ENCODE data around the gene EPB41L4B.

DNA sequence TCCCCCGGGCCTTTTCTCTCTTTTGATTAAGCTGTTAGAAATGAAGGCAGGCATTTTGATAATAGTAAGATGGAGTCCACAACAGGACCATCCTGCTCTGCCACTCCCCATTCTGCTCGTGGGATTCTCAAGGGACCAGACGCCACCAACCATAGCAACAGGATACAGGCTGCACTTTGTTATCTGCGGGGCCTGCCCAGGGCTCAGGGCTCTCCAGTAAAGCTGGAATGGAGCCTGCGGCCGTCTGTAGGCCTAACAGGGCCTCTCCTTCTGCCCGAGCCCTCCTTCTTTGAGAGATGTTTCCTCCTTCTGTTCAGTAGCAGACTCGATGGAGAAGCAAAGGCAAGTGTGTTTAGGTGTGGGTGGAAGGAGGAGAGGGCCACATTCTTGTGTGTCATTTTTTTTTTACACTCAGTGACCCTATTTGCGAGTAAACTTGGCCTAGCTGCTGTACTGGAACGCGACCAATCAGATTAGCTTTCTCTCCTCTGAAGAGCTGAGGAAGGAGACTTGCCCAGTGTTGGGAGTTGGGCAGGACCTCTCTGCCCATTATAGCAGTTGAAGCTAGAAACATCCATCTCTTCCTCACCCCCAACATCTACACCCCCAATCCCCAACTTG, 8.9 kb upstream of the EPB41L4B start:
- TF ChIP-seq POLR2A (IDR thresholded peaks at IDR 0.05; ENCODE audit: borderline replicate concordance, extremely low read depth, insufficient read depth, insufficient read length): no peak
- TF ChIP-seq, protein P1, sequence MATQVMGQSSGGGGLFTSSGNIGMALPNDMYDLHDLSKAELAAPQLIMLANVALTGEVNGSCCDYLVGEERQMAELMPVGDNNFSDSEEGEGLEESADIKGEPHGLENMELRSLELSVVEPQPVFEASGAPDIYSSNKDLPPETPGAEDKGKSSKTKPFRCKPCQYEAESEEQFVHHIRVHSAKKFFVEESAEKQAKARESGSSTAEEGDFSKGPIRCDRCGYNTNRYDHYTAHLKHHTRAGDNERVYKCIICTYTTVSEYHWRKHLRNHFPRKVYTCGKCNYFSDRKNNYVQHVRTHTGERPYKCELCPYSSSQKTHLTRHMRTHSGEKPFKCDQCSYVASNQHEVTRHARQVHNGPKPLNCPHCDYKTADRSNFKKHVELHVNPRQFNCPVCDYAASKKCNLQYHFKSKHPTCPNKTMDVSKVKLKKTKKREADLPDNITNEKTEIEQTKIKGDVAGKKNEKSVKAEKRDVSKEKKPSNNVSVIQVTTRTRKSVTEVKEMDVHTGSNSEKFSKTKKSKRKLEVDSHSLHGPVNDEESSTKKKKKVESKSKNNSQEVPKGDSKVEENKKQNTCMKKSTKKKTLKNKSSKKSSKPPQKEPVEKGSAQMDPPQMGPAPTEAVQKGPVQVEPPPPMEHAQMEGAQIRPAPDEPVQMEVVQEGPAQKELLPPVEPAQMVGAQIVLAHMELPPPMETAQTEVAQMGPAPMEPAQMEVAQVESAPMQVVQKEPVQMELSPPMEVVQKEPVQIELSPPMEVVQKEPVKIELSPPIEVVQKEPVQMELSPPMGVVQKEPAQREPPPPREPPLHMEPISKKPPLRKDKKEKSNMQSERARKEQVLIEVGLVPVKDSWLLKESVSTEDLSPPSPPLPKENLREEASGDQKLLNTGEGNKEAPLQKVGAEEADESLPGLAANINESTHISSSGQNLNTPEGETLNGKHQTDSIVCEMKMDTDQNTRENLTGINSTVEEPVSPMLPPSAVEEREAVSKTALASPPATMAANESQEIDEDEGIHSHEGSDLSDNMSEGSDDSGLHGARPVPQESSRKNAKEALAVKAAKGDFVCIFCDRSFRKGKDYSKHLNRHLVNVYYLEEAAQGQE (IDR thresholded peaks at IDR 0.05; ENCODE audit: low read depth): no peak
- TF ChIP-seq, protein P2, sequence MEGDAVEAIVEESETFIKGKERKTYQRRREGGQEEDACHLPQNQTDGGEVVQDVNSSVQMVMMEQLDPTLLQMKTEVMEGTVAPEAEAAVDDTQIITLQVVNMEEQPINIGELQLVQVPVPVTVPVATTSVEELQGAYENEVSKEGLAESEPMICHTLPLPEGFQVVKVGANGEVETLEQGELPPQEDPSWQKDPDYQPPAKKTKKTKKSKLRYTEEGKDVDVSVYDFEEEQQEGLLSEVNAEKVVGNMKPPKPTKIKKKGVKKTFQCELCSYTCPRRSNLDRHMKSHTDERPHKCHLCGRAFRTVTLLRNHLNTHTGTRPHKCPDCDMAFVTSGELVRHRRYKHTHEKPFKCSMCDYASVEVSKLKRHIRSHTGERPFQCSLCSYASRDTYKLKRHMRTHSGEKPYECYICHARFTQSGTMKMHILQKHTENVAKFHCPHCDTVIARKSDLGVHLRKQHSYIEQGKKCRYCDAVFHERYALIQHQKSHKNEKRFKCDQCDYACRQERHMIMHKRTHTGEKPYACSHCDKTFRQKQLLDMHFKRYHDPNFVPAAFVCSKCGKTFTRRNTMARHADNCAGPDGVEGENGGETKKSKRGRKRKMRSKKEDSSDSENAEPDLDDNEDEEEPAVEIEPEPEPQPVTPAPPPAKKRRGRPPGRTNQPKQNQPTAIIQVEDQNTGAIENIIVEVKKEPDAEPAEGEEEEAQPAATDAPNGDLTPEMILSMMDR (IDR thresholded peaks at IDR 0.05 in 2 of 3, conservative IDR thresholded peaks at IDR 0.05 in 1 of 3; ENCODE audit: borderline replicate concordance in 1 of 3, insufficient read depth in 1 of 3, low read depth in 2 of 3, low read length in 2 of 3): no peak
- peak; percentile 57 for TF ChIP-seq ZFX (IDR thresholded peaks at IDR 0.05)
- TF ChIP-seq, protein P3, sequence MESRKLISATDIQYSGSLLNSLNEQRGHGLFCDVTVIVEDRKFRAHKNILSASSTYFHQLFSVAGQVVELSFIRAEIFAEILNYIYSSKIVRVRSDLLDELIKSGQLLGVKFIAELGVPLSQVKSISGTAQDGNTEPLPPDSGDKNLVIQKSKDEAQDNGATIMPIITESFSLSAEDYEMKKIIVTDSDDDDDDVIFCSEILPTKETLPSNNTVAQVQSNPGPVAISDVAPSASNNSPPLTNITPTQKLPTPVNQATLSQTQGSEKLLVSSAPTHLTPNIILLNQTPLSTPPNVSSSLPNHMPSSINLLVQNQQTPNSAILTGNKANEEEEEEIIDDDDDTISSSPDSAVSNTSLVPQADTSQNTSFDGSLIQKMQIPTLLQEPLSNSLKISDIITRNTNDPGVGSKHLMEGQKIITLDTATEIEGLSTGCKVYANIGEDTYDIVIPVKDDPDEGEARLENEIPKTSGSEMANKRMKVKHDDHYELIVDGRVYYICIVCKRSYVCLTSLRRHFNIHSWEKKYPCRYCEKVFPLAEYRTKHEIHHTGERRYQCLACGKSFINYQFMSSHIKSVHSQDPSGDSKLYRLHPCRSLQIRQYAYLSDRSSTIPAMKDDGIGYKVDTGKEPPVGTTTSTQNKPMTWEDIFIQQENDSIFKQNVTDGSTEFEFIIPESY (IDR thresholded peaks at IDR 0.05; ENCODE audit: extremely low read depth, insufficient replicate concordance, low read length): no peak
- no peak for TF ChIP-seq SRF (IDR thresholded peaks at IDR 0.05; ENCODE audit: low read depth)
- no peak for TF ChIP-seq POLR2AphosphoS5 (IDR thresholded peaks at IDR 0.05; ENCODE audit: low read depth, low read length)
- TF ChIP-seq CBX3 (IDR thresholded peaks at IDR 0.05; ENCODE audit: low read depth): no peak
- no peak; the same call in 1 of the 2 replicates for TF ChIP-seq JUND (IDR thresholded peaks at IDR 0.05)
- no peak for TF ChIP-seq EZH2 (IDR thresholded peaks at IDR 0.05)
